Stimulated activated CD8-positive, alpha-beta memory T cell treated with anti-CD3 and anti-CD28 coated beads, Interleukin-7, amount 100 ng/mL, for 4 hours (primary cell): Measurements from ENCODE around the gene GNB4.

Experiments
- DNase-seq, 2 donors: peaks; one replicate each; pipeline ENCODE4 v3.0.0-alpha.2; 2020; ENCODE audit warnings: low read depth in 2 of 2

GNB4 gene

DNA sequence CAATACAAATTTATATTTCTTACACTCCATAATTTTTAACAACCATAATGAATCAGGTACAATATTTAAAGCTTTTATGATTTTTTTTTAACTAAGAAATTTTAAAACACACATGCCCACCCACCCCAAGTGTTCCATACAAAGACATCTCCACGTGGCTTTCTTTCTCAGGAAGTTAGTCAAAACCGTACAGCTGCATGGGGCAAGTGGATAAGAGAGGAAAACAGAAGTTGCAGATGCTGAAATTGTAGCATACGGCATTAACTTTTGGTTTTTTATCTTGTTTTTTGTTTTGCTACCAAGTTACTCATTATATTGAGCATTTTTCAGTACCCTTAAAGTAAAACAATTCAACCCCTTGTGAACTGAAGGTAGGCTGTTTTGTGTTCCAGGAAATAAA is 14.8 kb downstream of the GNB4 start:
- DNase-seq = no peak

DNA sequence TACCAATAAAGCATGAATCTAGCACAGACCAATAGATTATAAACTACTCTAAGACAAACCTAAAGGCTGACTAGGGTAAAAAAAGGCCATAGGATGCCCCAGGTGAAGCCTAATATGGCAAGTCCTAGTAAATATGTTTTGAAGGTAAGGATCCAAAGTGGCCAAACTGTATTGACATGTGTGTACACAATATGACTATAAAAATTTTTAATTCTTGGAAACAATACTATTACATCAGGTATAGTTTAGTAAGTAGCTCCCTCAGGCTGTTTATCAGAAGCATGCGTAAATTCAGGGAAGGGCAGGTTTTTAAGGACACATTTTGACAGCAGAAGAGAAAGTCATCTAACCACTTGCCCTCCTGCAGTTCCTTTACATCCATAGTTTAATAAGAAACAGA is 18.8 kb downstream of the GNB4 start:
- no peak for DNase-seq

DNA sequence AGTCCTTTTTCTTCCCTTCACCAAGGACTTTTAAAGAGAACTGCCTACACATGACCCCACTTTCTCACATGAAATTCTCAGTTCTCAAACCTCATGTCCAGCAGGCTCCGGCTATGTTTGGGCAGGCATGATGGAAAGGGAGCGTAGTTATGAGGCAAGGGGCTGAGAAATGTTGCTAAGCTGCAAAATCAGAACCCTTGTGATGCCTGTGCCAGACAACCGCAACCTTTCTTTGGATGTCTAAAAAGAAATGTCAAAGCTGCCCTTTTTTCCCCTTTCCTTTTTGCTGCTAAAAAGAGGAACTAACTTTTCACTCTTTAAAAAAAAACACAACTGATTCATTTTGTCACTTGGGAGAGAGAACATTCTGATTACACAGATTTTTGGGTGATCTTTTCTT is 19.2 kb downstream of the GNB4 start:
- no peak for DNase-seq

DNA sequence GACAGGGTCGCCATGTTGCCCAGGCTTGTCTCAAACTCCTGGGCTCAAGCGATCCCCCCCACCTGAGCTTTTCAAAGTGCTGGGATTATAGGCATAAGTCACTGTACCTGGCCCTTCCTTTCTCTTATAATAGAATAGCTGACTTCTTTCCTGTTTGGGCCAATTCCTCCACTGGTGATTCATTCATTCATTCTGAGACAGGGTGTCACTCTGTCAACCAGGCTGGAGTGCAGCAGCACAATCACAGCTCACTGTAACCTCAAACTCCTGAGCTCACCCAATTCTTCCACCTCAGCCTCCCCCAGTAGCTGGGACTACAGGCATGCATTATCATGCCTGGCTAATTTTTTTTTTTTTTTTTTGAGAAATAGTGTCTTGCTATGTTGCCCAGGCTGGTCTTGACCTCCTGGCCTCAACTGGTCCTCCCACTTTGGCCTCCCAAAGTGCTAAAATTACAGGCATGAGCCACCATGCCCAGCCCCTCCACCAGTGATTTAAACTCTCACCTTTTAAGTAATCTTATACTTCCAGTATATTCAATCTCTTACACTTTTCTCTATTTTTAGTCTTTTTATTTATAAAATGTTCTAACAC is 20.9 kb downstream of the GNB4 start:
- DNase-seq = no peak

DNA sequence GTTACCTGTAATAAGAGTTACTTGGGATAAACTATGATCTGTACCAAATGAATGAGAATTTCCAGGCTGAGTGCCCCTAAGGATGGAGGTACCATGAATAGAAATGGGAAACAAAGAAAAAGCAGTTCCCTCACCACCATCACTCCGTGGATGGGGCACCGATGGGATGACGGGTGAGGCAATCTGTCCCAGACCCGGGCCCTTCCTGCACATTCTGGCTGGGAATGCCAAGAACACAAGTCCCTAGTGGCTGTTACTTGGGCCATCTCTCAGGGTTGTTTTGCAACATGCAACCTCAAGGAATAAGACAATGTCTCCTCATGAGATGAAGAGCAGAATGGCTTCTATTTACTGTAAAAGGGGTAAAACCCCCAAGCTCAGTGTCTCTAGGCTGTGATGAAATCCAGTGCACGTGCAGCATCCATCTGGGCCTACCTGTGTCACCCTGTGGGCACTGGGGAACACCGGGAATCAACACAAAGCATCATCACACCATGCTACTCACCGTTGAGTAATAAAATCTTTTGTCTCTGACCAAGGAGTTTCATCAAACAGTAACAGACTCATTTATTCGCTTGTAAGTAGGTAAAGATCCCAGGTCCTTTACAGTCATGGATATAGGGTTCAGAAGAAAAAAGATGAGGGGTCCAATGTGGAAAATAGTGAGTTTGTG is 22.3 kb downstream of the GNB4 start:
- no peak for DNase-seq

DNA sequence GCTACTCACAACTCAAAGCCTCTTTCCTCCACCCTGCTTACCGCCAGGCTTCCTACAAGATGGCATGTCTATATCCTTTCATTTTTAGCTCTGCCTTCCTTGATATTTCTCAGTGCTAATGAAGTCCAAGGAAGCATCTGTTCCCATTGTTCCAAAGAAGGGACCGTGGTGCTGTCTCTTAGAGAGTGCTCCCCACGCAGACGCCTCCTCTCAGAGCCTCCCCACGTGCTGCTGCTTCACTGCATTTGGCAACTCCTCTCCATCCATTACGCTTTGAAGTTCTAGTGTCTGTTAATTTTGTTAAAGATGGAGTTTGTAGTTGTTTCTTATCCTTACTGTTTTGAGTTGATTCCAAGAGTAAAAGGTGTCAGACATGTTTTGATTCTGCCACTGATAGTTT is 26.2 kb downstream of the GNB4 start:
- DNase-seq = no peak

DNA sequence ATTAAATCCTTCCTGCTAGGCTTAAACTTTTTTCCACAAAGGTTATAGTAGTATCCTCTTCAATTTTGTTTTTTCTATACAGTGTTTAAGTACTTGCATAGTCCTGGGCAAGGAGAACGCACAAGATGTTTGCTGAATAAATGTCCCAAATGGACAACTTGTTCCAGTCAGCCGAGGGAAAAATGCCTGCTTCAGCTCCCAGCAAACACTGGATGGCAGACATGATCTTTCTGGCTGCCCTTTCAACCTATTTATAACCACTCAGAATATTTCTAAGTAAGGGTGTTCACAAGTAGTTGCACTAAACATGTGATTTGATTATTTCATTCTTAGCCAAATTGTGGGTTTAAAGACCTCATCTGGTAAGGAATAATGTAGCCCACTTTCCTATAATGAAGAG is 29.8 kb downstream of the GNB4 start:
- DNase-seq = no peak

DNA sequence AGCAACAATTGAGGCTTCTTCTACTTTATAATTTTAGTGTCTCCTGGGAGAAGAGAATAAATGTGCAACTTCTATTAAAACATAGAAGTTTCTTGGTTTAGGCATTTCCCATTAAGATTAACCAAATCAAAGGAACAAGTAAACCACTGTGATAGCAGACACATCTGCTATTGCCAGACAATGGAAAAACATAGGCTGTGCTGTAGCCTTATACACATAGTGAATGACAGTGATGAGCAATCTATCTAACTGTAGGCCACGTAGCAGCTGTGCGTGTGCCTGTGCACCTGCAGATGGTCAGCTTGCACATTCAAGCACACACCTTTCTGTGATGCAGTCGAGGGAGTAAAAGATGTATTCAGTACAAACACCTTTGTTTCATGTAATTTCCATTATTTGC is 32.7 kb downstream of the GNB4 start:
- DNase-seq = no peak

DNA sequence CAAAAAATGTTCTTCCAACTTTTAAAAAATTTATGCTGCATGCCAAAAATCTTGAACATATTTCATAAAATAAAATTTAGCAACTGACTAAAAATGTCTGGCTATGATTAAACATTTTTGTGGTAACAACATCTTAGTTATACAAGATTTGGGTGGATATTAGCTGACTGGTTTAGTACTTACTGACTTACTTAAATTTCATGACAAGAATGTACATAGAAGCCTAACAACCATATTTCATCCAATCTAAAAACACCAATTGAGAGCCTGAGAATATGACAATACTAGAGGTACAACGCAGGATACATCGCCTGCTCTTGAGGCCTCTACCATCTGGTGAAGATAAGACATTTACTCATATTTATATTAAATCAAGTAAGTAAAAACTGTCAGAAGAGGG is 34.6 kb downstream of the GNB4 start:
- DNase-seq = no peak

DNA sequence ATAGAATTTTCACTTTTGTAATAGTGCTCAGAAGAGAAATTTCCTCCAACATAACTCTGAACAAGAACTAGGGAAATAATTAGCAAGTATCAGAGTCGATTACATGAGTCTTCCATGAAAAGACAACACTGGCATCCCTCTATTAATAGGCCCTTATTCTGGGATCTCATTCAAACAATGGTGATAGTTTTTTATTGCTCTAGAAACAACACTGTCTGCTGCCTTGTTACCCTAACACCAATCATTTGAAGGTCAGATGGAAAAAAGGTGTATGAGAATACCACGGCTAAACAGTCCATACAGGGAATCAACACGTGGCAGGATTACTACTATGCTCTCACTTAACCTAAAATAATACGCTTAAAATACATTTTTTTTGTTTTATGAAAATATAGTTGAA is 35.9 kb downstream of the GNB4 start:
- DNase-seq = no peak

DNA sequence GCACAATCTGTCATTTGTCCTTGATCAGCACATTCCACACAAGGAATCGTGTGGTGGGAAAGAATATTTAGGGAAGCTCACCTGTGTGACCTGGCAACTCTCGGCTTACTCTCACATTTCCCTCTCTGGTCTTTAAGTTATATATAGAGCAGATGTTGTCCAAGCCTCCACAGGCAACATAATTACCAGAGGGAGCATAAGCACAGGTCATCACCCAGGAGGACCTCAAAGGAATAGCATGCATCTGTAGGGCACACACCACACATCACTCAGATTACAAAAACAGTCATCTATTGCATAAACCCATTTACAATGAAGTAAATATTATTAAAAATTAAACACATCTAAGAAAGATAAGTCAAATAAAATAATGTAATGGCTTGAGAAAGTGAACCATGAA is 36.5 kb downstream of the GNB4 start:
- DNase-seq = no peak

DNA sequence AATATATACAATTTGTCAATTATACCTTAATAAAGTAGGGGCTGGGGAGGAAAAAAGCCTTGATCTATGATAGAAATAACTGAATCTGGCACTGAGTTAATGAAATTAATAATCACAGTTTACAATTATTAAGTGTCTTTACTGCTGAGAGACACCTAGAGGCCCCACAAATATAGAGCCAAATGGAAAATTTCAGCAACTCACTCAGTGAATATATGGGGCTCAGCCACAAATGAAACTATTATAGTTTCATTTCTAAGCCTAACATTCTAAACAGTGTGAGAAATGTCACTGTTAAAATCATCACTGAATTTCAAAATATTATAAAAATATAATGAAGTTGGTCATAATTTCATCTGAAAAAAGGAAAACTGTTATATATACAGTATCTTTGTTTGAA is 40.3 kb downstream of the GNB4 start:
- no peak for DNase-seq

DNA sequence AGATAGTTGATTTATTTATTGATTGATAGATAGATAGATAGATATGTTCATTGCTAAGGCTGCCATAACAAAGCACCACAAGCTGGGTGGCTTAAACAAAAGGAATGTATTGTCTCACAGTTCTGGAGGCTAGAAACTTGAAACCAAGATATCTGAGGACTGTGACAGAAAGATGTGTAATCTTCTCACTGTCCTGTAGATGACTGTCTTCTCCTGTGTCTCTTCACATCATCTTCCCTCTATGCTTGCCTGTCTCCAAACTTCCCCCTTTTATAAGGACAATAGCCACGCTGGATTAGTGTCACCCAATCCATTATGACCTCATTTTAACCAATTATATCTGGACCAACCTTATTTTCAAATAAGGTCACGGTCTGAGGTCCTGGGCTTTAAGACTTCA is 40.9 kb downstream of the GNB4 start:
- DNase-seq = no peak

DNA sequence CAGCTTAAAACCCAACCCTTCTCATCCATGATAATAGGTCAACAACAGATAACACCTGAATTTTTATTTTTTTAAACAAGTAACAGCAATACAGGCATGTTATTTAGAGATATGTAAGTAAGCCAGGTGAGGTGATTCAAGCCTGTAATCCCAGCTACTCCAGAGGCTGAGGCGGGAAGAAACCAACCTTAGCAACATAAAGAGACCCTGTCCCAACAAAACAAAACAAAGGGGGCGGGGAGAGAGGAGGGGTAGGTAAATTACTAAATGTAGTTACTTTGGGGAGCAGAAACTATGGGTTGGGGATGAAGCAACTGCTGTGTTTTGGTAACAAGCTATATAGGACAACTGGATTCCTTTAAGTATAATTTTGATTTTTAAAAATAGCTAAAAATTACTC is 47.0 kb downstream of the GNB4 start:
- no peak for DNase-seq

DNA sequence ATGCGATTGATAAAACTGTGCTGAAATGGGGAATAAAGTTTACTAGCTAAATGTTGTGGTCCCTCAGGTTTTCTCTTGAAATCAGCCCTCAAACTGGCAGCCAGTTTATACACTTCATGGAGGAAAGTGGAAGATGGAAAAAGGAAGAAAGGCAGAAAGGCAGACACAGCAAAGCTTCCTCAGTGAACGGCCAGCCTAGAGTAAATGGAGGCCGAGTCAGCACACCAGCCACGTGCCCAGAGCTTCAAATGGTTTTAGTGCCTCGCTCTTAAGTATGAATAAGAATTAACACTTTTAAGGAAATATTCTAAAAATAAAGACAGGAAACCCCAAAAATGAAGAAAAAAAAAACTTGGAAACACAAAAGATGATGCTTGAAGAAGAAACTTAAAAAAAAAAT is 48.3 kb downstream of the GNB4 start:
- DNase-seq = no peak

DNA sequence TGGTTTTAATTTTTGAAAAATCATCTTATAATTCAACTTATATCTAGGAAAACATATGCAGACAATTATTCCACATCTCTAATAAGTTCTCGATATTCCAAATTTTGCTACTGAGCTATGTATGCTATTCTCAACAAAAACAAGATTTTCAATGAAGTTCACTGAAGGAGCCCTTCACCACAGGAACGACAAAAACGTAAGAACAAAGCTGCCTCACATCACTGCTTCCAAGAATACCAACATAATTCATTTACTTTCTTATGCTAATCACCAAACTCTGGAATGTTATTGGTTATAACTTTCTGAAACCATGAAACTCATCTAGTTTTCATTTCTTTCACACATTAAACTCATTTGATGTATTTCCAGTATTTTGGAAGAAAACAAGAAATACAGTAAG is 49.7 kb downstream of the GNB4 start:
- DNase-seq = no peak

DNA sequence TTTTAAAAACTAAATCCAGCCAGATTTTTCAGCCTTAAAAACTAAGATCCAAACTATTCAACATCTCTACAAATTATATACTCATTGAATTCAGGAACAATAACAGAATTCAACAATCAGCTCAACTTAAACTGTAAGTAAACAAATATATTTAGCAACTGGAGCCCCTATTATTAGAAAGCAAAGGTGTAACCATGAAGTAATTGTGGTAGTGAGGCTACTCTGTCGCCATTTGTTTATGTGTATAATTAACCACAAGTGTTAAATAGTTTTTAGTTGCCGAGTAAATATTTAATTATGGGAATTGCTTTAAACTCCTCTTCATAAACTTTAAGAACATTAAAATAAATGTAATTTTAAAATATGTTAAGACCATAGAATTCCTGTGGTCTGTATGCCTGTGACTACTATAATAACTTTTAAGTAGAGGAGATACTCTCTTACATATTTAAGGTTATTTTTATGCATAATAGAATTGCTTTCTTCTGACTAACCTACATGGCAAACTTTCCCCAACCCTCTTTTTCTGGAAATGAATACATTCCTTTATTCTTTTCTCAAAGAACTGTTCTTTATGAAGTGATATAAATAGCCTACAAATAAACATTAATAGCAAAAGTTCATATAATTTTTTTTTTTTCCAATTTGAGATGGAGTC is 52.6 kb downstream of the GNB4 start:
- no peak for DNase-seq

DNA sequence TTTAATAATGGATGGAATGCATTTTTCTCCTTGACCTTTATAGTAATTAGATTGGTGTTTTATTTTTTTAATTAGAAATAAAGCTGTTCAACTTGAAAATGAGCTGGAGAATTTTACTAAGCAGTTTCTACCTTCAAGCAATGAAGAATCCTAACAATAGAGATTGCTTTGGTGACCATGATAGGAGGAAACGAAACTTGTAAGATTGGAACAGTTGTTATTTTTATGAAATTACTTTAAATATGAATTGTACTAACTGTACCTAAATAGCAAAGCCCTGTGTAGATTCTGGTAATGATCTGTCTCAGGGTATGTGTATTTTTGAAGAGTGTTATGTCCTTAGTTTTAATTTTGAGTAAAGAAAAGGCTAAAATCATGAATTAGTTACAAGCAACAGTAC is 59.4 kb downstream of the GNB4 start:
- no peak for DNase-seq

DNA sequence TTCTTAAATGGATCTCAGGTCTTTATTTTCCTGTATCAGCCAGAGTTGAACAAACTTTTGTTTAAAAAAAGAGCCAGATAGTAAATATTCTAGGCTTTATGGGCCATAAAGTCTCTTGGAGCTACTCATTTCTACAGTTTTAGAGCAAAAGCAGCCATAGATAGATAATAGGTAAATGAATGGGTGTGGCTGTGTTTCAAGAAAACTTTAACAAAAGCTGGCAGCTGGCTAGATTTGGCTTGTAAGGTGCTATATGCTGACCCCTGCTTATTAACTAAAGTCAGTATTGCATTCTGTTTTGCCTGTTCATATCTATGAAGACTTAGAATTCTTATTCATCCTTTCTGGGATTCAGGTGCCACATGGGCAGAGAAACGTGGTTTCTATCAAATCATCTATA is 74.8 kb downstream of the GNB4 start:
- no peak for DNase-seq

DNA sequence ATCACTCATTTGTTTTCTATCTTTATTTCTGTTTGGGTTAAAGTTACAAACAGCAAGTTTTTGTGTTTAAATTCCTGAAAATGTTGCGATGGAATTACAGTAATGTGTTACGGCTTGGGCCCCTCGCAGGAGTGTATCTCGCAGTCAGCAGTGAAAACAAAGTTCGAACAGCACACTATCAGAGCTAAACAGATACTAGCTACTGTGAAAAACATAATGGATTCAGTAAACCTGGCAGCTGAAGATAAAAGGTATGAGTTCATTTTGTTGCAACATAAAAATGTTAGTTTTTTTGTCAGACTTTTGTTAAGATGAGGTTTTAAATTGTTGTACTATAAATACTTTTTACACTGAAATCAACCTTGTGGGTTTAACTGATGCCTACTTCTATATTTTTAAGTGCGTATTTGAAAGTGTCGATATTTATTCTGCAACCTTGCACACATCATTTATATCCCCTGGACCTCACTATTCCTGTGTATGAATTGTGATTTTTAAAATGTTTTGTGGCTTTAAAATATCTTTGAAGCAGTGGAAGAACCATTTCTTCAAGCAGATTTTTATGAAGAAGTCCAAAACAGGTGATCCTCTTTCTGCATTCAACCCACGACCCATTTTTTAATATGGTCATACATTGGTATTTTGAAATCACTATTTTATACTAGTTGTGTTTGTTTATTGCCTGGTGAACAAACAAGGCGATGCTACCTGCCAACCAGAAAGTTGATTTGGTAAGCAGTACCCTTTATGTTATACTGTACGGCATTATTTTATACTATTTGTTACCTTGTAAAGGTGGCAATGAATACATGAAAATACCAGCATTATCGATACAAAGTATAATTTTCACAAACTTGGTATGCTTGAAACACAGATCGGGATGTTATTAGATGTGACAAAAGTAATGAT is 75.9 kb downstream of the GNB4 start:
- no peak for DNase-seq

DNA sequence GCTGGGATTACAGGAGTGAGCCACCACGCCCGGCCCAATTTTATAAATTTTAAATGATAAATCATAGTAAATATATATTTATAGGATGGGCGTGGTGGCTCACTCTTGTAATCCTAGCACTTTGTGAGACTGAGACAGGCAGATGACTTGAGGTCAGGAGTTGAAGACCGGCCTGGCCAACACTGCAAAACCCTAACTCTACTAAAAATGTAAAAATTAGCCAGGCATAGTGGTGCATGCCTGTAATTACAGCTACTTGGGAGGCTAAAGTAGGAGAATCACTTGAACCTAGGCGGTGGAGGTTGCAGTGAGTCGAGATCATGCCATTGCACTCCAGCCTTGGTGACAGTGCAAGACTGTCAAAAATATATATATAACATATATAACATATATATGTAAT is 77.3 kb downstream of the GNB4 start:
- no peak for DNase-seq

DNA sequence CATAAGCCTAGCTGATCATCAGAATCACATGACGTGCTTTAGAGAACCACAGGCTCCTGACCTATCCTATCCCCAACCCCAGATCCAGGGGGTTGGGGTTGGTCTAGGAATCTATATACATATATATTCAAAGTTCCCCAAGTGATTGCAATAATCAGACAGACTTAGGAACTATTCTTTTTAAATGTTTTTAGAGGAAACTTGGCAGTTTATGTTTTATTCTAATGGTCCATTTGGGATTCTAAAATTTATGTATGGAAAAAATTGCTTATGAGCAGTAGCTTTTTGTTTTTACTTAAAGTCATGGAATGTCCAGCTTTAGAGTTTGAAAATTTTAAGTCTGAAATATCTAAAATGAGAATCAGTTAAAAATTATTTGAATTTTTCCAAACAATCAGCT is 81.6 kb downstream of the GNB4 start:
- DNase-seq = no peak

DNA sequence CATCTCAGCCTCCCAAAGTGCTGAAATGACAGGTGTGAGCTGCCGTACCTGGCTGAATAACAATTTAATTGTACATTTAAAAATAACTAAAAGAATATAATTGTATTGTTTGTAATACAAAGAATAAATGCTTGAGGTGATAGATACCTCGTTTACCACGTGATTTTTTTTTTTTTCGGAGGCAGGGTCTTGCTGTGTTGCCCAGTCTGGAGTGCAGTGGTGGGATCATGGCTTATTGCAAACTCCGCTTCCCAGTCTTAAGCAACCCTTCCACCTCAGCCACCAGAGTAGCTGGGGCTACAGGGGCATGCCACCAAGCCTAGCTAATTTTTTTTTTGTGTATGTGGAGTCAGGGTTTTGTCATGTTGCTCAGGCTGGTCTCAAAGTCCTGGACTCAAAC is 87.9 kb downstream of the GNB4 start:
- no peak for DNase-seq
